Glutamatergic neuron (in vitro differentiated cells): ENCODE data around the gene RDX. TPM values are rescaled to one million over a fixed set of nuclear protein-coding genes. Genes with fewer than 3 reads are reported as not detected.
"Not testable (repeated sequence)": the region's sequence is repeated elsewhere in the genome, so short reads cannot be mapped to it uniquely, and the experiment has no call there.

Experiments used
- DNase-seq: peaks from one replicate; pipeline ENCODE4 v3.0.0; 2022
- H3K27ac Mint-ChIP-seq: one replicate; pipeline ENCODE4 v1.8.0; 2020; ENCODE audit warnings: mild to moderate bottlenecking, mixed read lengths, inconsistent platforms; ENCODE audit not compliant: unreplicated experiment
- H3K27me3 Mint-ChIP-seq: one replicate; pipeline ENCODE4 v1.8.0; 2020; ENCODE audit warnings: mild to moderate bottlenecking, moderate library complexity, mixed read lengths, inconsistent platforms; ENCODE audit not compliant: unreplicated experiment
- H3K36me3 Mint-ChIP-seq: one replicate; pipeline ENCODE4 v1.8.0; 2020; ENCODE audit warnings: mild to moderate bottlenecking, mixed read lengths, inconsistent platforms; ENCODE audit not compliant: unreplicated experiment
- H3K4me1 Mint-ChIP-seq: one replicate; pipeline ENCODE4 v1.8.0; 2020; ENCODE audit warnings: mild to moderate bottlenecking, low read depth, mixed read lengths, inconsistent platforms; ENCODE audit not compliant: unreplicated experiment
- H3K4me3 Mint-ChIP-seq: one replicate; pipeline ENCODE4 v1.8.0; 2020; ENCODE audit warnings: mild to moderate bottlenecking, mixed read lengths, inconsistent platforms; ENCODE audit not compliant: unreplicated experiment
- H3K9me3 Mint-ChIP-seq: one replicate; pipeline ENCODE4 v1.8.0; 2020; ENCODE audit warnings: mild to moderate bottlenecking, moderate library complexity, mixed read lengths, inconsistent platforms; ENCODE audit not compliant: unreplicated experiment
- CTCF ChIP-seq: fragments of 200-600 bp; sonication (generic); IDR thresholded peaks from one replicate; pipeline ENCODE4 v1.5.0; 2021; ENCODE audit not compliant: partially characterized antibody, unreplicated experiment
- total RNA-seq: library from RNA; stranded (reverse); fragmentation: NEBNext Ultra II Directional; extraction: Animal tissue kit (Norgen Biotek cat#: 25700); gene quantifications from one replicate; pipeline ENCODE4 v1.2.1, GENCODE V29; 2021; ENCODE audit not compliant: unreplicated experiment

Gene RDX
- total RNA-seq, 1 donor from 2014 or later = 71.7 TPM

- Mint-ChIP-seq H3K27me3 (no peaks in the 10 kb centered on the region), H3K4me1 (peaks cover 4% of the 10 kb centered on the region), H3K27ac (no peak overlapping the region), H3K9me3 (no peaks in the 10 kb centered on the region), H3K4me3 (no peak overlapping the region), H3K36me3 (no peaks in the 10 kb centered on the region)
- DNase-seq = no peak
- no peak for TF ChIP-seq CTCF
These were observed 21.1 kb upstream of the RDX start for GRCh38 chr11:110317516-110317932.

GRCh38 chr11:110314366-110315095 lies 18.1 kb upstream of the RDX start:
- no peaks in the 10 kb centered on the region for H3K9me3 Mint-ChIP-seq
- no peaks in the 10 kb centered on the region for H3K27me3 Mint-ChIP-seq
- H3K4me3 Mint-ChIP-seq = no peak overlapping the region
- no peak for DNase-seq
- no peak for TF ChIP-seq CTCF
- no peak overlapping the region for H3K27ac Mint-ChIP-seq
- no peaks in the 10 kb centered on the region for H3K36me3 Mint-ChIP-seq
- peaks cover 5% of the 10 kb centered on the region for H3K4me1 Mint-ChIP-seq

GRCh38 chr11:110312670-110313069 lies 16.3 kb upstream of the RDX start:
- no peak for DNase-seq
- no peaks in the 10 kb centered on the region for H3K36me3 Mint-ChIP-seq
- H3K4me3 Mint-ChIP-seq = no peak overlapping the region
- H3K27ac Mint-ChIP-seq = no peak overlapping the region
- no peak for TF ChIP-seq CTCF
- no peaks in the 10 kb centered on the region for H3K27me3 Mint-ChIP-seq
- peaks cover 4% of the 10 kb centered on the region for H3K4me1 Mint-ChIP-seq
- H3K9me3 Mint-ChIP-seq = no peaks in the 10 kb centered on the region

- Mint-ChIP-seq H3K4me1 (peaks cover 1% of the 10 kb centered on the region), H3K27me3 (no peaks in the 10 kb centered on the region), H3K4me3 (no peak overlapping the region), H3K9me3 (no peaks in the 10 kb centered on the region), H3K27ac (no peak overlapping the region), H3K36me3 (no peaks in the 10 kb centered on the region)
- no peak for DNase-seq
- no peak for TF ChIP-seq CTCF
These were observed 15.6 kb upstream of the RDX start for GRCh38 chr11:110311783-110312579.

GRCh38 chr11:110308071-110308470 lies 11.7 kb upstream of the RDX start:
- H3K27me3 Mint-ChIP-seq = no peaks in the 10 kb centered on the region
- no peaks in the 10 kb centered on the region for H3K36me3 Mint-ChIP-seq
- H3K27ac Mint-ChIP-seq = no peak overlapping the region
- no peak for TF ChIP-seq CTCF
- no peak for DNase-seq
- no peaks in the 10 kb centered on the region for H3K9me3 Mint-ChIP-seq
- H3K4me3 Mint-ChIP-seq = no peak overlapping the region
- peaks cover 1% of the 10 kb centered on the region for H3K4me1 Mint-ChIP-seq

GRCh38 chr11:110306019-110306388 lies 9.6 kb upstream of the RDX start:
- H3K9me3 Mint-ChIP-seq, H3K27me3 Mint-ChIP-seq, H3K36me3 Mint-ChIP-seq, H3K4me1 Mint-ChIP-seq, H3K27ac Mint-ChIP-seq, DNase-seq, H3K4me3 Mint-ChIP-seq: not testable (repeated sequence)
